ENCODE data around the gene SAC3D1.
A peak's percentile ranks its signal among the peaks of the same experiment; 100 is the strongest.

The SAC3D1 gene

GRCh38 chr11:65059959-65060824 lies 19.2 kb downstream of the SAC3D1 start:
- DNase-seq (ENCODE audit: low read depth, low spot score) = no peak

- DNase-seq (ENCODE audit: low read depth, low spot score) = no peak
Observed at GRCh38 chr11:65060913-65061408, 20.0 kb downstream of the SAC3D1 start.

GRCh38 chr11:65063532-65063931 lies 22.5 kb downstream of the SAC3D1 start:
- no peak for DNase-seq (ENCODE audit: low read depth, low spot score)

GRCh38 chr11:65064847-65065240 lies 23.8 kb downstream of the SAC3D1 start:
- DNase-seq (ENCODE audit: low read depth, low spot score) = no peak

GRCh38 chr11:65065851-65066250 lies 24.8 kb downstream of the SAC3D1 start:
- no peak for DNase-seq (ENCODE audit: low read depth, low spot score)

DNA sequence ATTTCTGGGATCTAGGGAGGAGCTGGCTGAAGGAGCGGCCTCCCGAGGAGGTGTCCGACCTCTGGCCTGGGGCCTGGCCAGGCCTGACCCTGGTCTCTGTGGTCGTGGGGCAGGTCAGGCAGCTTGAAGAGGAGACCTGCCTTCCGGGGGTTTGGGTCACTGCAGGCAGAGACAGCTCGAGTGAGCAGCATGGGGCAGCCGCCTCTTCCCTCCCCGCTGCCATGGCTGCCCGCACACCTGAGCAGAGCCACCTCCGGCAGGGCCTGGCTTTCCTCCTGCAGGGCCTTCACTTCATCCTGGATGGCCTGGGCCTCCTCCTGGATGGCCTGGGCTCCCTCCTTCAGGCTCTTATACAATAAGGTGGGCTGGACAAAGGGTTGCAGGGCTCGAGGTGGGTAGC lies 25.3 kb downstream of the SAC3D1 start:
- no peak for DNase-seq (ENCODE audit: low read depth, low spot score)

DNA sequence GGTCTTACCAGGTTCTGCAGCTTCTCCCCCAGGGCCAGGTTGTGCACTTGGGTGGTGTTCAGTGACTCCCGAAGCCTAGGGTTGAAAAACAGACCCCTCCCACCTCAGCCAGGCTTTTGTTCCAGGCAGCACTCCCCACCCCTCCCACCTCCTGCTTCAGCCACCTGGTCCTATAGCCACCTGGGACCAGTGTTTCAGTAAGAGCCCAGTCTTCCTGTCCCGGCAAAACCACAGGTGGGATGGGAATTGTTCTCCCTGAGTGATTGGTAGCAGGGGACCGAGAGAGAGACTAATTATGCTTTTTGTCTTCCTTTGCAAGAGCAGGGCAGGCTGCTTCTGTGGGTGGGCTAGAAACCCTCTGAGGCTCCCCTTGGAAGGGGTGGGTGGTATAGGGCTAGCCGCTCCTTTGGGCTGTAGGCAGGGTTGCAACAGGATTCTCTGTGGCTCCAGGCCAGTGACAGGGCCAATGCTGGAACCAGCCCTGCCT lies 25.8 kb downstream of the SAC3D1 start:
- DNase-seq (ENCODE audit: low read depth, low spot score) = no peak

DNA sequence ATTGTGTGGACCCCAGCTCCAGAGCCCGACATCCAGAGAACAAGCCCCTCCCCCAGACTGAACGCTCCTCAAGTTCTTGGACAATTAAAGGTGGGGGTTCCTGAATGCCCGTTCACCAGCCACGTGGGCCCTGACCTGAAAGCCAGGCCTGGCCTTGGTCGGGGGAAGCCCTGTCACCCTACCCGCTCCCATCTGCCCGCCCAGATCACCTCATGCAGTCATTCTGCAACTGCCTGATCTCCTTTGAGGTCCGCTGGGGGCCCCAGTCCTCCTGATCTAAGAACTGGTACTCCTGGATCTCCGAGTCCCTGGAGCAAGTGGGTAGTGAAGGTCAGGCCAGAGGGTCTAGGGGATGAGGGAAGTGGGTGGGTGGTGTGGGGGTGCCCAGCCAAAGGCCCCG lies 26.4 kb downstream of the SAC3D1 start:
- DNase-seq (ENCODE audit: low read depth, low spot score) = no peak

GRCh38 chr11:65069217-65069616 lies 28.2 kb downstream of the SAC3D1 start:
- DNase-seq (ENCODE audit: low read depth, low spot score) = no peak

GRCh38 chr11:65071907-65072630 lies 31.1 kb downstream of the SAC3D1 start:
- DNase-seq (ENCODE audit: low read depth, low spot score) = no peak

DNA sequence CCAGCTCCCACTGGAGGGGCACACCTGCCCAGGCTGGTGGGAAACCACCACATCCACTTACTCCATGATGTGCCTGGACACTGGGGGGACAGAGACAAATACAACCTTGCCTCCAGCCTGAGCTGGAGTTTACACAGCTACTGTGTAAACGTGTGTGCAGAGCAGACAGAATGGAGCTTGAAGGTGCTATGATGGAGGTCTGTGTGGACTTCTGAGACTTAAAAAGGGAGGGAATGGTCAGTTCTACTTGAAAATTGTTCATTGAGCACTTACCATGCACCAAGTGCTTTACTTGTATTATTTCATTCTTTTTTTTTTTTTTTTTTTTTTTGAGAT lies 31.6 kb downstream of the SAC3D1 start:
- DNase-seq (ENCODE audit: low read depth, low spot score) = no peak

- no peak for DNase-seq (ENCODE audit: low read depth, low spot score)
Observed at GRCh38 chr11:65077451-65077850, 36.4 kb downstream of the SAC3D1 start.

GRCh38 chr11:65078151-65078550 lies 37.1 kb downstream of the SAC3D1 start:
- no peak for DNase-seq (ENCODE audit: low read depth, low spot score)

DNA sequence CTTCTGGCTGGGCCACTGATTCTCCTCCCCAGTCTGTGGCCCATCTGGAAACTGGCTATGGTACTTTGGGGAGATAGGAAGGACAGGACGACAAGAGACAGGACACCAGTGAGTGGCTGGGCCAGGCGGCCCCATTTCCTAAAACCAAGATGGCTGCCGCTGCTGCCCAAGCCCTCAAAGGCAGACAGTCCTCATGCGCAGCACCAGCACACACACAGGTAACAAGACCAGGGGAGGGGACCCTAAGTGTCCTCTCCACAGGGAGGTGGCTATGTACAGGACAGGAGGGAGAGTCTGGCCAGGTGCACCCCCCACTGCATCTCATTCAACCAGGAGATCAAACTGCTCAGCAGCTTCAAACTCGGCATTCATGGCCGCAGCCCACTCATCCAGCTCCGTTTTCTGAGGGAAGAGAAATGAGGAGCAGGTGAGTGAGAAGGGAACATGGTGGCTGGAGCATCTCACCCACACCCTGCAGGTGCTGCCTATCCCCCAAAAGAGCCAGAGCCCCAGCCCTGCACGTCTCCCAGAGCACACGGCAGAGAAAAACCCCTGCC lies 37.9 kb downstream of the SAC3D1 start:
- no peak for DNase-seq (ENCODE audit: low read depth, low spot score)

DNA sequence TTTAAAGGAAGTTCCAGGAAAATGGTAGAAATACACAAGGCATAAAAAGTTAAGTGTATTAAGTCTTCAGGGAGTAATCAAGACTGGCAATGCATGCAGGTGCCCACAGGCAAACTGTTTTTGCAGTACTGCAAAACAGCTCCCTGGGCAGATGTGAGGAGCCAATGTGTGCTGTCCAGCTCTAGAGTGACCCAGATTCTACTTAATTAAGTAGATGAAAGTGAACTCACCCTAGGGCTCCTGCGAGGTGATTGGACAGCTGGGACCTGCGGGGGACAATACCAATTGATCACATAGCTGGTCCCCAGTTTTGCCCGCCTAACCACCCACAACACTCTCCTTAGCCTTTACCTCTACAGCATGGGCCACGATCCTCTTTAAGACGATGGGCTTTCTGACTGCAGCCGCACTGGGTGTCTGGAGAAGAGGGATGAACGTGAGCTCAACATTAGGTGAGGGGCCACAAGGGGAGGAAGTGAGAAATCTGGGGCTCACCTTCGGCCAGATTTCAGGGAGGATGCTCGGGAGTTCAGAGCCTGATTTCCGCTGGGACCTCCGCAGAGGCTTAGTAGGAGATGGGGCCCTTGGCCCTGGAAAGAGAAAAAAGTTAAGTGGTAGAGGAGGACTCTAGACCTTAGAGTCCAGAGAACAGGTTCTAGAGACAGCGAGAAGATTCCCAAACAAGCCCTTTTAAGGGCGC lies 42.3 kb downstream of the SAC3D1 start:
- no peak for DNase-seq (ENCODE audit: low read depth, low spot score)

DNA sequence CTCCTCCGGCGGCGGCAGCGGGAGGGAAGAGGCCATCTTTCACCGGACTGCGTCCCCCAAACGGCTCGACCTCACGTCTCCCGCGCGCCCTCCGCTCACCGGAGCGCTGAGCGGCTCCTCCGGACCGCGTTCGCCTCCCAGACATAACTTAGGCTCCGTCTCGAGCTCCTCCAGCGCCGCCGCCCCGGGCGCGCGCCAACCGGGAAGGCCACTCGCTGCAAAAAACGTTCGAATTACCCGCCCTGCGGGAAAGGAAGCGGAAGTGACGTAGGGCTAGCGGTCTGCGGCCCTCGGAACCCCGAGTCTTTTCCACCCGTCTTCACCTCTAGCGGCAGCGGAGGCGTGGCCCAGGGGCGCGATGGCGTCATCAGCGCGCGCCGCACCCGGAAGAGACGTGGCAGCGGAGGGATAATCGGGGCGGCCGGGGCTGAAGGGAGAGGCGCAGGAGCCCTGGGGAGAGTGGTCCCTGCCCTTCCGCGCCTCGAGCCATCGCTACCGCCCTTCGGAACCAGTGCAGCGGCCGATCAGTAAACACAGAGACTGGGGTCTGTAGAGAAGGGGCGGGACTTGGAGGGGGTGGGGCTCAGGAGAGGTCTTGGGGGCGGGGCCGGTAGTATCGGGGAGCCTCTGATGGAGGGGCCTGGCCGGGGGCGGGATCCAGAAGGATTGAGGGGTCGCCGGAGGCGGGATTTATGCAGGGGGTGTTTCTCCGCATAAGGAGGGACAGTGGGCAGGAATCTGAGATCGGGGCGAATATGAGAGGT lies 43.0 kb downstream of the SAC3D1 start, which contains the start of the genes CDCA5 and ZFPL1:
Gene CDCA5, minus strand, starts transcription at position 207 of the 764 bp plus-strand sequence. Its CDS starts 62 bp downstream, at position 145.
Gene ZFPL1, plus strand, starts transcription at position 389 of the 764 bp plus-strand sequence. CDS start 477 bp downstream, outside the sequence.
- peak; percentile 83 for DNase-seq (ENCODE audit: low read depth, low spot score)

GRCh38 chr11:65084598-65085375 lies 43.8 kb downstream of the SAC3D1 start:
- DNase-seq (ENCODE audit: low read depth, low spot score) = no peak

GRCh38 chr11:65085446-65085845 lies 44.4 kb downstream of the SAC3D1 start:
- DNase-seq (ENCODE audit: low read depth, low spot score) = no peak

DNA sequence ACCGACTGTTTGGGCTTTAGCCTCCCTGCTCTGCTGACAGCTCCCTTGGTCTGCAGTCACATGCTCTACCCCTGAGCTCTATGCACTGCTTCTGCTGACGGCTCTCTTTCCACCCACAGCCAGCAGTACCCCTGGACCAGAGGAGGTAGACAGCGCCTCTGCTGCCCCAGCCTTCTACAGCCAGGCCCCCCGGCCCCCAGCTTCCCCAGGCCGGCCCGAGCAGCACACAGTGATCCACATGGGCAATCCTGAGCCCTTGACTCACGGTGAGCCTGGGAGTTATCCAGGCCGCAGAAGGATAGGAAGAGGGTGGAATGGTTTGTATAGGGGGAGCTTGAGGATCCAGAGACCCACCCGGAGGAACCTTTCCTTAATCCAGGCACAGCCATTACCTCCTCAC lies 45.8 kb downstream of the SAC3D1 start:
- no peak for DNase-seq (ENCODE audit: low read depth, low spot score)

DNA sequence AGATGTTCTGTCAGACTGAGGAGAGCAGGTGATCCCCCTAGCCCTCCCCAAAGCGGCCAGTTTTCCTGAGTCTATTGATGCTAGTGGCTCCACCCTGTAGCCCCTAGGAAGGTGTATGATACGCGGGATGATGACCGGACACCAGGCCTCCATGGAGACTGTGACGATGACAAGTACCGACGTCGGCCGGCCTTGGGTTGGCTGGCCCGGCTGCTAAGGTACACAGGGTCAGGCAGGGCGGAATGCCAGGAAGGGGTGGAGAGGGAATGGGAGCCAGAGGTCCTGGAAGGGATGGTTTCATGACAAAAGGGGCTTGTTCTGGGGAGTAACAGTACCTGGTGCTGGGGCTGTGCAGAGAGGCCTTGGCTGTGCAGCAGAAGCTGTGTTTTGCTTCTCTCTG lies 46.2 kb downstream of the SAC3D1 start:
- DNase-seq (ENCODE audit: low read depth, low spot score) = no peak
